Activated gamma-delta T cell (primary cell): Measurements from ENCODE around the gene FAM187B.
A peak's percentile ranks its signal among the peaks of the same experiment; 100 is the strongest.
"Not testable (repeated sequence)": the region's sequence is repeated elsewhere in the genome, so short reads cannot be mapped to it uniquely, and the experiment has no call there.

Experiments
- DNase-seq: peaks from one replicate; lab custom pipeline; 2025; lab: John Stamatoyannopoulos, UW

FAM187B gene

DNA sequence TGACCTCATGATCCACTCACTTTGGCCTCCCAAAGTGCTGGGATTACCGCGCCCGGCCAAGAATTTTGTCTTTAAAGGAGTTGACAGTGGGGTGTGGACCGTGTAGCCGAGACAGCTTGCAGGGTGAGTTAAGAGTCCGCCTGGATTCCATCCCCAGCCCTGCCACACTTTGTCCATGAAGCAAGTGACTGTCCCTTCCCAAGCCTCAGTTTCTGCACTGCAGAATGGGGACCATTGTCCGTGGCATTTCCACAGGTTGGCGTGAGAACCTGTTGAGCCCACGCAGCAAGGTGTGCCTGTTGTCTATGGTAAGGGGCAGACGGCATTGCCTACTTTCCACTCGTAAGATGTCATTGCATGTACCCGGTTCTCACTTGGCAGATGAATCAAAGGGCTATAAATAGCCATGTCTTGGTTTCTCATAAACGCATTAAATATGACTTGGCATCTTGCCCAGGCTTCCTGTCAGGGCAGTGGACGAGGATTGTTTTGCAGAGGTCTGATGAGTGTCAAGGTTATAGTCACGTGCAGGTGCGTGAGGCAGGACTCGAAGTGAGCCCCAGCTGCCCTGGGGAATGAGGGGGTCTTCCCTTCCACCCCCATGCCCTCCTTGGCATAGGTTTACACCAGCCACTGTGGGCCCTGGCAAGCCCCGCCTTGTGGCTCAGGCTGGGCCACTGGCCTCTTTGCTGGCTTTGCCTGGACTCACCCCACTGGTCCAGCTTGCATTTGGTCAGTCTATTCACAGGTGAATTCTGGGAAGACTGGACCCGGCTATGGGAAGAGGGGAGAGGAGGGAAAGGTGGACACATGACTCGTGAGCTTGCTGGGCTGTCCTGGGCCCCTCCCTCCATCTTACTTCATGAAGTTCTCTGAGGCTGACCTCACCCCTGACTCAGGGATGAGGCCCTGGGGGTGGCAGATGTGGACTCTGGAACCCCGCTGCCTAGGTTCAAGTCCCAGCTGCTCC is 14.6 kb downstream of the FAM187B start:
- no peak for DNase-seq

DNA sequence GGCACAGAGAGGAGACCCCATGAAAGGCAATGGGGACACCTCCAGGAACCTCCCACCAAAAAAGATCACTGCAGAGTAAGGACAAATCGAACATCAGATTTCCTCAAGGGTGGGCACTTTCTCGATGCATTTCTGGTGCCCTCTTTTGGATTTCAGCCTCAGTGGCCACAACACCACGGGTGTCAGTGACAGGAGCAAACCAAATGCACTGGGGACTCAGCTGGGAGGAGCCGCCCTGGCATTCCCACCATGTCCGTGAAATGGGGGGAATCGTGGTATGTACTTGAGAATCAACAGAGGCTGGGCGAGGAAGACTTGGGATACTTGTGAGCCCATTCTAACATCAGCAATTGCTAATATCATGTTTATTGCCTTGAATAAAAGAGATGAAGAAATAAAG is 16.3 kb downstream of the FAM187B start:
- DNase-seq: no peak

DNA sequence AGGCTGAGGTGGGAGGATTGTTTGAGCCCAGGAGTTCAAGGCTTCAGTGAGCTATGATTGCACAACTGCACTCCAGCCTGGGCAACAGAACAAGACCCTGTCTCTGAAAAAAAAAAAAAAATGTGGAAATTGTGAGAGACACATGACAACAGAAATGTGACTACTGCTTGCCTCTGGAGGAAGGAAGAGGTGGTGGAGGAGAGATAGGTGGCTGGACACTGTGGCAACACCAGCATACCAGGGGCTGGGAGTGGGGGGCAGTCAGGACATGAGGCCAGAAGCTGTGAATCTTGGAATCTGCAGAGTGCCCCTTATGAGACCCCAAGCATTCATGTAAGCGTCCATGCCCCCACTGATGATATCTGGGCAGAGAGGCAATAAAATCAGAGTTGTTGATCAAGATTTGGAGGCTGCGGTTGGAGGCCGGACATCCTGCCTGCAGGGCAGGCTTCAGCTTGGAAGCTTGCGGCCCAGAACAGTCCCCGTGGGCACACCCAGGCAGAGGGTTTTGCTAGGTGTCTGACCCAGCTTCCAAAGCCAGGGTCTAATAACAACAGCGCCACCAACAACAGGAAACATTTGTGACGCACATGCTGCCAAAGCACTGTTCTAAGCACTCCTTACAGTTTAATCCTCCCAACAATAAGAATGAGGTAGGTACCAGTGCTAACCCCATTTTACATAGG is 16.9 kb downstream of the FAM187B start:
- peak; percentile 58 for DNase-seq

- no peak for DNase-seq
These were observed 18.9 kb downstream of the FAM187B start for GRCh38 chr19:35209646-35210045.

DNA sequence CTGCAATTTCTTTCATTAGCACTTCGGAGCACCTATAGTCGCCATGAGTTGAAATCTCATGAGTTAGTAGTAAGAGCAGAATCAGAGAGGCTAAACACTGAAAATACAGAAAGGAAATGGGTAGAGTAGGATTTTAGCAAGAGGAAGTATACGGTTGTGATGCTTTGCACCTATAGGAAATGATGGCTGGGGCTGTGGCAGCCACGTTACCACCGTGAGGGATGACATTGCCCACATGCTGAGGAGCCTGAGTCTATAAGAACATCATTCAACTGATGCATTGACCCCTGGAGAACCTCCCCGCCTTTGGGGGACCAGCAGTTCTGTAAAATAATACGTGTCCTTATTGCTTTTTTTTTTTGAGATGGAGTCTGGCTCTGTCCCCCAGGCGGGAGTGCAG is 20.4 kb downstream of the FAM187B start:
- no peak for DNase-seq

DNA sequence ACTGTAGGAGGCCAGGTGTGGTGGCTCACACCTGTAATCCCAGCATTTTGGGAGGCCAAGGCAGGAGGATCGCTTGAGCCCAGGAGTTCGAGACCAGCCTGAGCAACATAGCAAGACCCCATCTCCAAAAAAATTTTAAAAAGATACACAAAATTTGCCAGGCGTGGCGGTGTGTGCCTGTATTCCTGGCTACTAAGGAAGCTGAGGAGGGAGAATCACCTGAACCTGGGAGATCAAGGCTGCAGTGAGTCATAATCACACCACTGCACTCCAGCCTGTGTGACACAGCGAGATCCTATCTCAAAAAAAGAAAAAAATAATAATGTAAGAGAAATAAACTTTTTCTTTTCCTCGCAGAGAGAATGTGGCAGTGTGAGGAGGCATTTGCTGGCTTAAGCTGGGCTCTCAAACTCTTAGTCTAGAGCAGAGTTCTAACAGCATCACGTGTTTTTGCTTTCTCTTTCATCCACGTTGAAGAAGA is 21.1 kb downstream of the FAM187B start:
- DNase-seq: no peak

DNA sequence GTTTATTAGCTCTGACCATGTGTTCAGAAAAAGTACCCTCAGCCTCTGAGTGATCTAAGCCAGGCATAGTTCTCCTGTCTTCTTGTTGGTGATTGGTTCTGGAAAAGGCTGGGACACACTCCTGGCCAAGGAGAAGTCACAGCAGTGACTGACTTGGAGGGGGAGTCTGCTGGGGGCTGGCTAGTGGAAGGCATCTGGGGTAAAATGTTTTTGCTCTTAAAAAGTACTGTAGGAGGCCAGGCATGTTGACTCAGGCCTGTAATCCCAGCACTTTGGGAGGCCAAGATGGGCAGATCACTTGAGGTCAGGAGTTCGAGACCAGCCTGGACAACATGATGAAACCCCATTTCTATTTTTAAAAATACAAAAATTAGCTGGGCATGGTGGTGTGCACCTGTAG is 21.7 kb downstream of the FAM187B start:
- DNase-seq: no peak

DNA sequence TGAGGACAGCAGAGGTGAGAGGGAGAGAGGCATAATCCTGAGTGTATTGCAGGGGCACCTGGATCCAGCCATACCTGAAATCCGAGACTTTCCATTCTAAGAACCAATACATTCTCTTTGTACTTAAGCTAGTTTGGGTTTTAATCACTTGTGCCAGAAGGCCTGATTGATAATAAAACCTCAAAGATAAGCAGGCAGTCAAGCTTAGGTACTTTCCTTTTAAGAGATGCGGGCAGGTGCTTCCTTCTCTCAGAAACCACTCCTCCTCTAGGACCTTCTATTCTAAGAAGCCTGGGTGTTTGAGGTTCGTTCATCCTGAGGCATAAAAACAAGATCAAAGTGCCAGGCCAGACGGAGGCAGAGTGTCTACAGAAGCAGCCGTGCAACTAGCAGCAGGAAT is 22.2 kb downstream of the FAM187B start:
- no peak for DNase-seq

DNA sequence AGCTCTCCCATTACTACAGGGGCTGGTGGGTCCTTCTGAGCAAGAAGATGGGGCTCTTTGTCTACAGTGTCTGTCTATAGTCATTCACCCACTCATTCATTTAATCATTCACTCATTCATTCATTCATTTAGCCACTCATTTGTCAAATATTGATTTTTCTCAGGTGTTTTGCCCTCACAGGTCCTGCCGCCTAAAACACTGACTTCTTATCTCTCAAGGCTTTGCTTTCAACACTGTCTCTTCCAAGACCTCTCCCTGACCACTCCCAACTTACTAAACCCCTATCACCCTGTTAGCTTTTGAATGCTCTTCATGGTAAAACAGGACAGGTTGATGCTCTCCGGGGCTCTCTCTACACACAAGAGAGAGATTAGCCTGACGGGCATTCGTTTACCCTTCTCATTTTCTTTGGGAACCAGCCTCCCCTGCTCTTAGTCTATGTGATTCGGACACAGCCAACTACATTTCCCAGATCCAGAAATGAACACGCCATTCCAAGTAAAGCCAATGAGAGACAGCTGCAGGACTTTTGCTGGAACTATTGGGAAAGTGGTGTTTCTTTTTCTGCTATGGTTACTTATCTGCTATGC is 22.7 kb downstream of the FAM187B start:
- DNase-seq: no peak

DNA sequence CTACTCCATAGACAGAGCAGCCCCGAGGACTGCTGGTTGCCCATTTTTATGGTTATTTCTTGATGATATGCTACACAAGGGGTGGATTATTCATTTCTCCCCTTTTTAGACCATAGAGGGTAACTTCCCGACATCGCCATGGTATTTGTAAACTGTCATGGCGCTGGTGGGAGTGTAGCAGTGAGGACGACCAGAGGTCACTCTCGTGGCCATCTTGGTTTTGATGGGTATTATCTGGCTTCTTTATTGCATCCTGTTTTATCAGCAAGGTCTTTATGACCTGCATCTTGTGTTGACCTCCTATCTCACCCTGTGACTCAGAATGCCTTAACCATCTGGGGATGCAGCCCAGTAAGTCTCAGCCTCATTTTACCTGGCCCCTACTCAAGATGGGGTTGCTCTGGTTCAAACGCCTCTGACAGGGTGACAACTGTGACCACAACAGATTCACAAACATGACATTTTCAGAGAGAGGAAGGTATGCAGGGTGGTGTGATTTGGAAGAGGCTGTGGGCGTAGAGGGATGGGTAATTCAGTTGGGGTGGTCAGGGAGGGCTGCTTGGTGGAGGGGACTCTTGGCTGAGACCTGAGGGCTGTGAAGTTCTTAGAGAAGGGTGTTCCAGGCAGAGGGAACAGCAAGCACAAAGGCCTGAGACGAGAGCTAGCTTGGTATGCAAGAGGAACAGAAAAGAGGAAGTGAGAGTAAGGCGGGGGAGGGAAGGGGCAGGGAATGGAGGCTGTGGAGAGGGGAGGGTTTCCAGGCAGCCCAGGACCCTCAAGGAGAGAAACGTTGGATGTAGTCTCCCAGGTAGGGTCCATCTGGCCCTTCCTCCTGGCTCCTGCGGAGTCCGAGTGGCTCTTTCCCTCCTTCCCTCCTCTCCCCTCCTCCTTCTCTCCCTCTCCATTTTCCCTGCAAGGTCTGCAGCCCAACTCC is 23.5 kb downstream of the FAM187B start:
- DNase-seq: no peak

DNA sequence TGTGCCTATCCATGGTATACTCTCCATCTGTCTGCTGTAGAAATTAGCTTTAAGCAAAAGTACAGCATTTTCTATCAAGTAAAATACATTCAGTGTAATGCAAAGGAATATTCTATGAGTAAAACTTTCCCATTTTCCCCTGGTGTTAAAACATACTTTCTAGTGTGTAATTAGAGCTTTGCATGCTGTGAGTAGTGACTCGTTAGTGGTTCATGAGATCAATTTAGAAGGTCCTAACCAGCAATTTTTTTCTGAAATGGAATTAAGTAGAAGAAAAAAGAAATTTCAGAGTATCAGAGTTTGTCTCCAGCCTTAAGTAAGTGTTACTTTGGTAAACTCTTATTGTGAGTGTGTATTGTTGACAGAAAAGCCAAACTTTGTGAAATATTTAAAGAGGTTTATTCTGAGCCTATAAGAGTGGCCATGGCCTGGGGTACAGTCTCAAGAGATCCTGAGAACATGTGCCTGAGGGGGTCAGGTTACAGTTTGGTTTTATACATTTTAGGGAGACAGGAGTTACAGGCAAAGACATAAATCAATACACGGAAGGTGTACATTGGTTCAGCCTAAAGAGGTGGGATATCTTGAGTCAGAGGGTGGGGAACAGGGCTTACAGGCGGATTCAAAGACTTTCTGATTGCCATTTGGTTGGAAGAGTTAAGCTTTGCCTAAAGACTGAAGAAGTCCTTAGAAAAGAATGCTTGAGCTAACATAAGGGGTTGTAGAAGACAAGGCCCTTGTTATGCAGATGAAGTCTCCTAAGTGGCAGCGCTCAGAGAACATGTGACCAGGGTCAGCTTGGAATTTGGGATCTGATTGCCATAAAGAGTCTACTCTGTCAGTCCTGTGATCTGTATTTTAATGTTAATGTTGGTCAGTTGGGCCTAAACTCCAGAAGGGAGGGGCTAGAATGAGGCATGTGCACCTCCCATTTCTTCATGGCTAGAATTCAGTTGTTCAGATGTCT is 25.5 kb downstream of the FAM187B start:
- no peak for DNase-seq

DNA sequence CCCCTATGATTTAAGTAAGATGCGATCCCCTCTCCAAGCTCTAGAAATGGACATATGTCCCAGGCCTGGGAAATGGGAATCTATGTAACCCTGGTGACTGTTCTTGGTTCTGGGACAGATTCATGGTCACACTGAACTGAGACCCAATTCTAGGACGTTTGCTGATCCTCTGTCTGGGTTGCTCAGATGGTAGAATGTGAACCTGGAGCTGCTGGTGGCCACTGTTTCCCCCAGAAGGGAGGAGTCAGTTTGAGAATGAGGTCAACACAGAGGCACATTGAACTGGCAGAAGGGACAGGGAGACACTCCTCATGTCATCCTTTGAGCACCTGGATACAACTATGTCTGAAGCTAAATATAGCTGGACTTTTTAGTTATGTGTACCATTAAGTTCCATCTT is 29.1 kb downstream of the FAM187B start:
- DNase-seq: no peak

- DNase-seq: not testable (repeated sequence)
These were observed 31.7 kb downstream of the FAM187B start for GRCh38 chr19:35196861-35197260.

GRCh38 chr19:35195830-35196229 is 32.7 kb downstream of the FAM187B start:
- no peak for DNase-seq

GRCh38 chr19:35194012-35194984 is 34.2 kb downstream of the FAM187B start:
- DNase-seq: no peak

DNA sequence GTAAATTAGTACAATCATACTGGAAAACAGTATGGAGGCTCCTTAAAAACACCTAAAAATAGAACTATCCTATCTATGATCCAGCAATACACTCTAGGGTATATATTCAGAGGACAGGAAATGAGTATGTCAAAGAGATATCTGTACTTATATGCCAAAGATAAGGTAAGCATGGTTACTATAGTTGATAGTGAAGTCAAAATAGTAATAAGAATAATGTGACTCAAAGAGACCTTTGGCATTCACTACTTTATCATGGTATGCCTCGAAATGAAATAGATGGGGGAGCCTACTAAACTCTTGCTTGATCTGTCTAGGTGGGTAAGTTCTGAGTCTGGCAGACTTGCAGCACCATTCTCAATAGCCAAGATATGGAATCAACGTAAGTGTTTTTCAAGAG is 43.7 kb downstream of the FAM187B start:
- no peak for DNase-seq

DNA sequence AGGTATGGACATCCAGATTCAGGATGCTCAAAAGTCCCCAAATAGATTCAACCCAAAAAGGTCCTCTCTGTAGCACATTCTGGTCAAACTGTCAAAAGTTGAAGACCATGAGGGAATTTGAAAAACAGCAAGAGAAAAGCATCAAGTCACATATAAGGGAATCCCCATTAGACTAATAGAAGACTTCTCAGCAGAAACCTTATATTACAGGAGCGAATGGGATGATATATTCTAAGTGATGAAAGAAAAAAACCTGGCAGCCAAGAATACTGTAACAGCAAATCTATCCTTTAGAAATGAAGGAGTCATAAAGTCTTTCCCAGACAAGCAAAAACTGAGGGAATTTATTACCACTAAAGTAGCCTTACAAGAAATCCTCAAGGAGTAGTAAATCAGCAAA is 44.3 kb downstream of the FAM187B start:
- no peak for DNase-seq

- no peak for DNase-seq
These were observed 47.2 kb downstream of the FAM187B start for GRCh38 chr19:35181387-35181786.

DNA sequence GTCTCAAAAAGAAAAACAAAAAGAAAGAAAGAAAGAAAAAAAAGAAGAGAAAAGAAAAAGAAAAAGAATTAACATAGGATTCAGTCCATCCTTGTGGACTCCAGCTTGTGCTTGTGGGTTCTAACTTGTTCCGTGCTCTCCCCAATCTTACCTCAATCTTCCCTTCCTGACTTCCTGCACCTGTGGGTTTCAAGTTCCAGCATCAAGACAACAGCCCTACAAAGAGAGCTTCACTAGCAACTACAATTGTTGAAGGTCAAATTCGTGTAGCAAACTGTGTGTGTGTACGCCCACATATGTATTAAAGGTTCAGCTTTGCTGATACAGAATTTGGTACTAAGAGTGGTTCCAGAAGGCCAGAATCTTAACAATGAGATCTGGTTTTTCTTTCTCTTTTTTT is 48.7 kb downstream of the FAM187B start:
- no peak for DNase-seq
